IMR-90 (cell line): ENCODE measurements around the gene CD36. TPM values are rescaled to one million over a fixed set of nuclear protein-coding genes. Genes with fewer than 3 reads are reported as not detected.

Source experiments
- ATAC-seq: fragments of 200-7000 bp; cut with Tn5 transposase; 2 replicates; pipeline ENCODE4 v1.9.1; 2020; ENCODE audit warnings: low read depth, mild to moderate bottlenecking, moderate library complexity
- BruUV-seq: library from RNA; stranded (reverse); fragments of 400-500 nt; replicated peaks from 2 replicates; lab custom pipeline; 2021; lab: Mats Ljungman, UMichigan
- CTCF ChIA-PET: fragments of 300-600 bp; formaldehyde crosslinking; extraction: SDS; loops from one replicate; lab custom pipeline; 2021; ENCODE audit warnings: antibody characterized with exemption; lab: Yijun Ruan, JAX
- POLR2A ChIA-PET: fragments of 300-600 bp; sonication (Branson Sonifier 250); formaldehyde crosslinking; loops from one replicate; lab custom pipeline; 2022; ENCODE audit warnings: antibody characterized with exemption; ENCODE audit not compliant: unreplicated experiment; lab: Charles Lee
- DNase-seq: peaks from one replicate; pipeline ENCODE4 v3.0.0; 2013
- H2AFZ ChIP-seq: replicated peaks from 2 replicates; pipeline ENCODE3; 2013; ENCODE audit warnings: low read length, mild to moderate bottlenecking; ENCODE audit not compliant: poor library complexity
- H2AK5ac ChIP-seq: 2 replicates; pipeline ENCODE4 v1.6.1; 2013; ENCODE audit warnings: low read depth, low read length, inconsistent platforms
- H2AK9ac ChIP-seq: replicated peaks from 2 replicates; pipeline ENCODE3; 2013; ENCODE audit warnings: mild to moderate bottlenecking, low read depth, low read length, moderate library complexity; ENCODE audit not compliant: poor library complexity
- H2BK120ac ChIP-seq: 2 replicates; pipeline ENCODE4 v1.6.1; 2013; ENCODE audit warnings: low read depth, low read length, inconsistent platforms
- H2BK15ac ChIP-seq: 3 replicates; pipeline ENCODE4 v1.6.1; 2013; ENCODE audit warnings: low read depth, low read length, inconsistent platforms
- H2BK20ac ChIP-seq: 2 replicates; pipeline ENCODE4 v1.6.1; 2013; ENCODE audit warnings: low read depth, mild to moderate bottlenecking, inconsistent platforms, low read length, moderate library complexity
- H2BK5ac ChIP-seq: 2 replicates; pipeline ENCODE4 v1.6.1; 2013; ENCODE audit warnings: mild to moderate bottlenecking, low read depth, low read length, inconsistent platforms; ENCODE audit not compliant: poor library complexity, severe bottlenecking
- H3K14ac ChIP-seq: replicated peaks from 2 replicates; pipeline ENCODE4 v1.6.1; 2013; ENCODE audit warnings: low read depth, low read length, inconsistent platforms
- H3K18ac ChIP-seq: 2 replicates; pipeline ENCODE4 v1.6.1; 2013; ENCODE audit warnings: low read depth, low read length, control low read depth
- H3K23ac ChIP-seq: 2 replicates; pipeline ENCODE4 v1.6.1; 2013; ENCODE audit warnings: low read depth, low read length, inconsistent platforms
- H3K27ac ChIP-seq: 2 replicates; pipeline ENCODE4 v1.5.1; 2013; ENCODE audit warnings: mild to moderate bottlenecking, control low read depth, low read length; ENCODE audit not compliant: insufficient read depth
- H3K27me3 ChIP-seq: 2 replicates; pipeline ENCODE4 v1.6.1; 2013; ENCODE audit warnings: low read length; ENCODE audit not compliant: control insufficient read depth, insufficient read depth
- H3K36me3 ChIP-seq: 2 replicates; pipeline ENCODE4 v1.6.1; 2013; ENCODE audit warnings: low read length, mixed read lengths; ENCODE audit not compliant: control insufficient read depth, insufficient read depth
- H3K4ac ChIP-seq: 2 replicates; pipeline ENCODE4 v1.6.1; 2013; ENCODE audit warnings: low read depth, low read length, inconsistent platforms
- H3K4me1 ChIP-seq: 2 replicates; pipeline ENCODE4 v1.6.1; 2013; ENCODE audit warnings: low read length, mixed read lengths; ENCODE audit not compliant: control insufficient read depth, insufficient read depth
- H3K4me2 ChIP-seq: 2 replicates; pipeline ENCODE4 v1.6.1; 2013; ENCODE audit warnings: low read depth, mild to moderate bottlenecking, control low read depth, low read length, moderate library complexity
- H3K4me3 ChIP-seq: 2 replicates; pipeline ENCODE4 v1.5.1; 2013; ENCODE audit warnings: low read depth, mild to moderate bottlenecking, control low read depth, low read length, moderate library complexity; ENCODE audit not compliant: insufficient read depth
- H3K56ac ChIP-seq: 2 replicates; pipeline ENCODE4 v1.6.1; 2013; ENCODE audit warnings: low read length, inconsistent platforms; ENCODE audit not compliant: insufficient read depth; ENCODE audit errors: extremely low read depth
- H3K79me1 ChIP-seq, 2 experiments: 2 replicates each; pipeline ENCODE4 v1.6.1; 2013; ENCODE audit warnings: low read length in 2 of 2, inconsistent platforms in 1 of 2, low read depth in 1 of 2
- H3K9ac ChIP-seq: 2 replicates; pipeline ENCODE4 v1.6.1; 2013; ENCODE audit warnings: low read depth, low read length, control low read depth
- H3K9me1 ChIP-seq: 2 replicates; pipeline ENCODE4 v1.6.1; 2013; ENCODE audit warnings: low read length, inconsistent platforms; ENCODE audit not compliant: insufficient read depth
- H3K9me3 ChIP-seq: 2 replicates; pipeline ENCODE4 v1.6.1; 2013; ENCODE audit warnings: low read length; ENCODE audit not compliant: control insufficient read depth, insufficient read depth
- H4K20me1 ChIP-seq: 2 replicates; pipeline ENCODE4 v1.6.1; 2013; ENCODE audit warnings: low read length, inconsistent platforms; ENCODE audit not compliant: insufficient read depth
- H4K5ac ChIP-seq: 2 replicates; pipeline ENCODE4 v1.6.1; 2013; ENCODE audit warnings: mild to moderate bottlenecking, low read depth, low read length, control low read depth
- H4K8ac ChIP-seq, 2 experiments: 2 replicates each; pipeline ENCODE4 v1.6.1; 2013; ENCODE audit warnings: low read depth in 2 of 2, low read length in 2 of 2, control low read depth in 1 of 2, inconsistent platforms in 1 of 2
- H4K91ac ChIP-seq: 2 replicates; pipeline ENCODE4 v1.6.1; 2013; ENCODE audit warnings: low read depth, low read length, inconsistent platforms; ENCODE audit not compliant: insufficient read depth
- BHLHE40 ChIP-seq: fragments of 150-350 bp; IDR thresholded peaks from 2 replicates; pipeline ENCODE4 v1.6.1; 2016; ENCODE audit warnings: mild to moderate bottlenecking, low read depth, low read length
- CEBPB ChIP-seq: IDR thresholded peaks from 2 replicates; pipeline ENCODE4 v1.6.1; 2012; ENCODE audit warnings: low read depth, low read length, improper control_type of control experiment
- ELK1 ChIP-seq: fragments of 150-350 bp; IDR thresholded peaks from 2 replicates; pipeline ENCODE4 v1.6.1; 2016; ENCODE audit warnings: low read depth, mild to moderate bottlenecking, low read length, moderate library complexity, borderline replicate concordance
- FOS ChIP-seq: fragments of 150-350 bp; IDR thresholded peaks from 2 replicates; pipeline ENCODE4 v1.6.1; 2016; ENCODE audit warnings: low read depth, low read length
- MAFK ChIP-seq: IDR thresholded peaks from 2 replicates; pipeline ENCODE4 v1.6.1; 2012; ENCODE audit warnings: low read depth, low read length, improper control_type of control experiment
- MXI1 ChIP-seq: IDR thresholded peaks from 2 replicates; pipeline ENCODE4 v1.6.1; 2012; ENCODE audit warnings: low read depth, mild to moderate bottlenecking, low read length, moderate library complexity, borderline replicate concordance
- RAD21 ChIP-seq: IDR thresholded peaks from 2 replicates; pipeline ENCODE4 v1.6.1; 2012; ENCODE audit warnings: low read length, improper control_type of control experiment
- RFX5 ChIP-seq: IDR thresholded peaks from 2 replicates; pipeline ENCODE4 v1.8.0; 2012; ENCODE audit warnings: low read depth, mild to moderate bottlenecking, low read length, moderate library complexity
- SMC3 ChIP-seq: fragments of 150-350 bp; IDR thresholded peaks from 2 replicates; pipeline ENCODE4 v1.6.1; 2016; ENCODE audit warnings: low read depth, mild to moderate bottlenecking, antibody characterized with exemption, low read length, moderate library complexity
- WGBS, 2 experiments: methylation state at CpG; one replicate each; pipeline versions ENCODE4 v1.1.5 to v1.1.7; 2013; ENCODE audit warnings: missing lambda C conversion rate in 2 of 2; ENCODE audit not compliant: insufficient read length in 1 of 2; ENCODE audit errors: extremely low coverage in 2 of 2; 5-methylcytosine and 5-hydroxymethylcytosine counted together
- dilution Hi-C: fragments of 300-500 bp; cut with HindIII; formaldehyde crosslinking; loops from one replicate; pipeline ENCODE4 v1.14.3; 2018; ENCODE audit warnings: low sequenced_read_pairs; ENCODE audit not compliant: unreplicated experiment
- in situ Hi-C: fragments of 300-500 bp; cut with MboI; formaldehyde crosslinking; loops from 3 replicates; pipeline ENCODE4 v1.14.3; 2019; ENCODE audit warnings: low sequenced_read_pairs, inconsistent platforms, mixed read lengths
- intact Hi-C: fragments of 100-400 bp; cut with micrococcal nuclease; formaldehyde crosslinking; loops from 2 replicates; pipeline ENCODE4 v1.10.0; 2022
- polyA plus RNA-seq, 3 experiments: library from polyadenylated mRNA; depleted of rRNA; stranded (reverse); fragments of >200 nt; gene quantifications; 2 replicates each; pipeline ENCODE4 v1.2.3, GENCODE V29; 2012; ENCODE audit warnings: low replicate concordance in 1 of 3
- total RNA-seq: library from RNA; depleted of rRNA; stranded (reverse); fragments of >200 nt; gene quantifications from 2 replicates; pipeline ENCODE4 v1.2.3, GENCODE V29; 2012

Gene CD36
- total and polyA plus RNA-seq, 2 of the 4 experiments (the other 2 are of a cell fraction) = 0.19 to 0.54 TPM

- Histone ChIP-seq H3K4me3 (no peak overlapping the region), H2AK5ac (no peak overlapping the region; the same call in 1 of the 2 replicates), H3K9ac (no peak overlapping the region), H3K4ac (no peak overlapping the region), H2BK20ac (no peak overlapping the region), H3K36me3 (no peaks in the 10 kb centered on the region), H4K8ac (no peak overlapping the region), H3K18ac (no peak overlapping the region; the same call in 1 of the 2 replicates), H2BK15ac (peak overlapping the region; percentile 42; the same call in 2 of the 3 replicates), H3K9me3 (no peaks in the 10 kb centered on the region), H4K20me1 (no peaks in the 10 kb centered on the region), H3K27ac (no peak overlapping the region), H4K5ac (no peak overlapping the region), H2BK120ac (no peak overlapping the region), H3K9me1 (no peaks in the 10 kb centered on the region; the same call in 1 of the 2 replicates), H3K27me3 (no peaks in the 10 kb centered on the region), H3K56ac (no peak overlapping the region), H2AFZ (no peak overlapping the region), H3K14ac (no peak overlapping the region), H3K79me1 (no peaks in the 10 kb centered on the region), H3K23ac (no peak overlapping the region), H2BK5ac (no peak overlapping the region), H2AK9ac (no peak overlapping the region), H3K4me2 (no peak overlapping the region), H4K91ac (no peak overlapping the region), H3K4me1 (peaks cover under 1% of the 10 kb centered on the region; the same call in 1 of the 2 replicates)
- ChIA-PET CTCF (no interaction called here), POLR2A (no interaction called here)
- no TSS peak for BruUV-seq
- in situ Hi-C loops (loop anchor here (10.0 kb wide), 1 partner anchor 550 kb away; no protein-coding TSS in a partner anchor), intact Hi-C loops (no loop called here), dilution Hi-C loops (no loop called here)
- DNase-seq = no peak
- TF ChIP-seq MXI1 (no peak), FOS (no peak), BHLHE40 (no peak), RFX5 (no peak), SMC3 (no peak), CEBPB (no peak), MAFK (no peak), ELK1 (no peak), RAD21 (no peak)
- WGBS, 2 experiments = no CpG with 5 or more reads among the region's 2 CpGs
- ATAC-seq = no peak
Observed at GRCh38 chr7:80705130-80705781, 66.8 kb downstream of the CD36 start.
